HG03521 (cell line): Measurements from ENCODE around the gene CWC25.
"Not testable (repeated sequence)": the region's sequence is repeated elsewhere in the genome, so short reads cannot be mapped to it uniquely, and the experiment has no call there.

Experiments used
- ATAC-seq: cut with Tn5 transposase; IDR thresholded peaks from one replicate; pipeline ENCODE4 v1.9.1; 2021; ENCODE audit warnings: mild to moderate bottlenecking, moderate library complexity; ENCODE audit not compliant: unreplicated experiment

The CWC25 gene

GRCh38 chr17:38790148-38790707, 34.9 kb downstream of the CWC25 start:
- ATAC-seq = not testable (repeated sequence)

GRCh38 chr17:38789185-38789584, 35.9 kb downstream of the CWC25 start:
- ATAC-seq = no peak

- not testable (repeated sequence) for ATAC-seq
Measured at GRCh38 chr17:38787999-38788398, 37.1 kb downstream of the CWC25 start.

GRCh38 chr17:38786372-38786771, 38.7 kb downstream of the CWC25 start:
- no peak for ATAC-seq

GRCh38 chr17:38783227-38783626, 41.9 kb downstream of the CWC25 start:
- ATAC-seq = no peak

GRCh38 chr17:38779965-38780752, 45.0 kb downstream of the CWC25 start:
- no peak for ATAC-seq

- ATAC-seq = no peak
Measured at GRCh38 chr17:38777641-38778250, 47.4 kb downstream of the CWC25 start.

- no peak for ATAC-seq
Measured at GRCh38 chr17:38773258-38773657, 51.9 kb downstream of the CWC25 start.

- ATAC-seq = no peak
Measured at GRCh38 chr17:38768417-38768816, 56.7 kb downstream of the CWC25 start.

- no peak for ATAC-seq
Measured at GRCh38 chr17:38766341-38766740, 58.8 kb downstream of the CWC25 start.

- no peak for ATAC-seq
Measured at GRCh38 chr17:38762231-38762630, 62.9 kb downstream of the CWC25 start.

- no peak for ATAC-seq
Measured at GRCh38 chr17:38761612-38762011, 63.5 kb downstream of the CWC25 start.

- no peak for ATAC-seq
Measured at GRCh38 chr17:38753071-38753506, 72.0 kb downstream of the CWC25 start.

GRCh38 chr17:38752308-38753070, 72.6 kb downstream of the CWC25 start, which contains the start of gene PSMB3:
TSS of gene PSMB3 (plus strand) at chr17:38752741. CDS start at chr17:38752827, 86 bp downstream.
- ATAC-seq = peak; percentile 83

GRCh38 chr17:38751808-38752307, 73.3 kb downstream of the CWC25 start:
- peak; percentile 26 for ATAC-seq

GRCh38 chr17:38751144-38751807, 73.8 kb downstream of the CWC25 start:
- ATAC-seq = no peak
